A673 (cell line): Measurements from ENCODE around the gene BLID. TPM values are rescaled to one million over a fixed set of nuclear protein-coding genes. Genes with fewer than 3 reads are reported as not detected.

Source experiments
- BruUV-seq: library from RNA; stranded (reverse); fragments of 400-500 nt; replicated peaks from 2 replicates; lab custom pipeline; 2021; lab: Mats Ljungman, UMichigan
- CTCF ChIA-PET: fragments of 300-600 bp; sonication (Branson Sonifier 250); formaldehyde crosslinking; loops from one replicate; lab custom pipeline; 2022; ENCODE audit warnings: antibody characterized with exemption; lab: Charles Lee
- POLR2A ChIA-PET: fragments of 300-600 bp; sonication (Branson Sonifier 250); formaldehyde crosslinking; loops from one replicate; lab custom pipeline; 2022; ENCODE audit warnings: antibody characterized with exemption; ENCODE audit not compliant: low non-redundant PET; lab: Charles Lee
- DNase-seq: peaks from one replicate; pipeline ENCODE4 v3.0.0-alpha.2; 2015; ENCODE audit warnings: low spot score
- H3K27ac ChIP-seq: fragments of 200-600 bp; sonication (generic); 2 replicates; pipeline ENCODE4 v1.5.1; 2016; ENCODE audit warnings: mixed run types, low read depth, mild to moderate bottlenecking, mixed read lengths, antibody characterized with exemption, low read length; ENCODE audit not compliant: poor library complexity, severe bottlenecking
- H3K27me3 ChIP-seq: fragments of 200-600 bp; sonication (generic); replicated peaks from 2 replicates; pipeline ENCODE4 v1.6.1; 2017; ENCODE audit warnings: mixed run types, low read depth, mild to moderate bottlenecking, mixed read lengths, antibody characterized with exemption, low read length; ENCODE audit not compliant: insufficient read depth, poor library complexity
- H3K36me3 ChIP-seq: fragments of 200-600 bp; sonication (generic); 2 replicates; pipeline ENCODE4 v1.6.1; 2016; ENCODE audit warnings: mixed run types, mild to moderate bottlenecking, mixed read lengths, antibody characterized with exemption, low read length; ENCODE audit not compliant: insufficient read depth, poor library complexity, severe bottlenecking
- H3K4me1 ChIP-seq: fragments of 200-600 bp; sonication (generic); 2 replicates; pipeline ENCODE4 v1.6.1; 2017; ENCODE audit warnings: mixed run types, mild to moderate bottlenecking, mixed read lengths, antibody characterized with exemption, low read length; ENCODE audit not compliant: insufficient read depth, poor library complexity, severe bottlenecking
- H3K4me3 ChIP-seq: fragments of 200-600 bp; sonication (generic); 2 replicates; pipeline ENCODE4 v1.5.1; 2016; ENCODE audit warnings: low read depth, mixed run types, mild to moderate bottlenecking, mixed read lengths, low read length; ENCODE audit not compliant: poor library complexity, severe bottlenecking
- H3K9me3 ChIP-seq: fragments of 200-600 bp; sonication (generic); 2 replicates; pipeline ENCODE4 v1.6.1; 2016; ENCODE audit warnings: mixed run types, low read depth, mild to moderate bottlenecking, mixed read lengths, antibody characterized with exemption, low read length; ENCODE audit not compliant: poor library complexity, severe bottlenecking
- CTCF ChIP-seq: fragments of 300-800, 200-600 bp; sonication (generic); conservative IDR thresholded peaks from 2 replicates; pipeline ENCODE4 v1.5.1; 2017; ENCODE audit warnings: low read depth, mild to moderate bottlenecking, antibody characterized with exemption, low read length, moderate library complexity, mixed read lengths
- EZH2 ChIP-seq: fragments of 200-600 bp; sonication (generic); IDR thresholded peaks from 2 replicates; pipeline ENCODE4 v1.6.1; 2017; ENCODE audit warnings: borderline replicate concordance, low read depth, mild to moderate bottlenecking, mixed read lengths, antibody characterized with exemption, low read length; ENCODE audit not compliant: poor library complexity, severe bottlenecking
- intact Hi-C: fragments of 100-400 bp; cut with micrococcal nuclease; formaldehyde crosslinking; loops from one replicate; pipeline ENCODE4 v1.10.0; 2022; ENCODE audit not compliant: unreplicated experiment
- total RNA-seq: library from RNA; stranded (reverse); gene quantifications from 2 replicates; pipeline ENCODE4 v1.2.3, GENCODE V29; 2021

Gene BLID
- total RNA-seq, 1 experiment from 2014 or later = 0.82 TPM

- Histone ChIP-seq H3K9me3 (no peaks in the 10 kb centered on the region), H3K4me1 (peaks cover 19% of the 10 kb centered on the region), H3K27ac (no peak overlapping the region), H3K27me3 (no peaks in the 10 kb centered on the region), H3K4me3 (no peak overlapping the region), H3K36me3 (no peaks in the 10 kb centered on the region)
- intact Hi-C loops = no loop called here
- TF ChIP-seq CTCF = no peak
- ChIA-PET CTCF (no interaction called here), POLR2A (no interaction called here)
- BruUV-seq = no TSS peak
- no peak for DNase-seq
Measured at GRCh38 chr11:122131126-122131525, 15.1 kb upstream of the BLID start.

GRCh38 chr11:122128146-122128545 is 12.1 kb upstream of the BLID start:
- no TSS peak for BruUV-seq
- ChIA-PET CTCF (no interaction called here), POLR2A (no interaction called here)
- no peaks in the 10 kb centered on the region for H3K27me3 ChIP-seq
- no peak for TF ChIP-seq EZH2
- no peak for TF ChIP-seq CTCF
- H3K9me3 ChIP-seq = no peaks in the 10 kb centered on the region
- intact Hi-C loops = no loop called here
- peaks cover 16% of the 10 kb centered on the region for H3K4me1 ChIP-seq
- no peaks in the 10 kb centered on the region for H3K36me3 ChIP-seq
- H3K27ac ChIP-seq = no peak overlapping the region
- no peak for DNase-seq
- no peak overlapping the region for H3K4me3 ChIP-seq

GRCh38 chr11:122127020-122127419 is 11.0 kb upstream of the BLID start:
- Histone ChIP-seq H3K36me3 (no peaks in the 10 kb centered on the region), H3K9me3 (no peaks in the 10 kb centered on the region), H3K27ac (no peak overlapping the region), H3K4me3 (no peak overlapping the region), H3K4me1 (peaks cover 11% of the 10 kb centered on the region), H3K27me3 (no peaks in the 10 kb centered on the region)
- no peak for TF ChIP-seq EZH2
- no peak for TF ChIP-seq CTCF
- intact Hi-C loops = no loop called here
- no TSS peak for BruUV-seq
- DNase-seq = no peak
- ChIA-PET CTCF (no interaction called here), POLR2A (no interaction called here)
